ENCODE results near the gene TLK2. TPM values are rescaled to one million over a fixed set of nuclear protein-coding genes. Genes with fewer than 3 reads are reported as not detected.

Gene TLK2
- total RNA-seq, 1 donor from 2014 or later = 57.0 TPM

DNA sequence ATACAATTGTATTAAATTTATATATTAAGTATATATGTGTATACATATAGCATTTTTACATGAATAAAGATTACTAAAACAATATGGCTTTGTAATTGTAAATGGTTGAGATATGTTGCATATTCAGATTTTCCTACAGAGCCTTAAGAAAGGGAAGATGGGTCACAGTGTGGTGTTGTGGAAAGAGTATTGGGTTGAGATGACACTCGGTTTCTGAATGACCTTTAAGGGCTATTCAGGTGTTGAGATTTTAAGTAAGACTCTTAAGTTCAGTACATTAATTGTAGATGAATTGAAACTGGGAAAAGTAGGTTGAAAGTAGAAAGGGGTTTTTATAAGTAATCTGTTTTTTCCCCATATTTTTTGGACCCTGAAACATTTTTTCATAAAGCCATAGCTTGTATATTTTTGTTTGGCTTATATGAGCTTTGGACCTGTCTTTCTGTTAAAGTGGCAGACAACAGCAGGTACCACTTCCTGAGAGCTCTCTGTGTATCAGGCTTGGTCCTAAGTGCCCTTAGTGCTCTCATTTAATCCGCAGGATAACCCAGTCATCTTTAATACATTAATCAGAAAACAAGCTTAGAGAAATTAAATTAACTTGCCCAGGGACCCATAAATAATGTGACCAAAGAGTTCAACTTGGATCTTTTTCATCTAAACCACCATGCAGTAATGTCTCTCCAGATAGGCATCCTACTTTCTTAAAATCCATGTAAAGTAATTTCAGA, 100.3 kb downstream of the TLK2 start:
- Mint-ChIP-seq H3K4me3 (no peak overlapping the region), H3K4me1 (peaks cover 9% of the 10 kb centered on the region), H3K36me3 (ENCODE audit: low read depth) (peaks cover 84% of the 10 kb centered on the region), H3K27ac (no peak overlapping the region), H3K27me3 (no peaks in the 10 kb centered on the region), H3K9me3 (no peaks in the 10 kb centered on the region)
- ATAC-seq (ENCODE audit: low read depth) = no peak
- CTCF ChIA-PET = interaction anchor here (0.6 kb wide), 1 partner anchor 55 kb away, joined by 3 read pairs; no protein-coding TSS in a partner anchor
- POLR2A ChIA-PET = no interaction called here
- intact Hi-C loops (cut with micrococcal nuclease) = no loop called here
- TF ChIP-seq, protein P1, sequence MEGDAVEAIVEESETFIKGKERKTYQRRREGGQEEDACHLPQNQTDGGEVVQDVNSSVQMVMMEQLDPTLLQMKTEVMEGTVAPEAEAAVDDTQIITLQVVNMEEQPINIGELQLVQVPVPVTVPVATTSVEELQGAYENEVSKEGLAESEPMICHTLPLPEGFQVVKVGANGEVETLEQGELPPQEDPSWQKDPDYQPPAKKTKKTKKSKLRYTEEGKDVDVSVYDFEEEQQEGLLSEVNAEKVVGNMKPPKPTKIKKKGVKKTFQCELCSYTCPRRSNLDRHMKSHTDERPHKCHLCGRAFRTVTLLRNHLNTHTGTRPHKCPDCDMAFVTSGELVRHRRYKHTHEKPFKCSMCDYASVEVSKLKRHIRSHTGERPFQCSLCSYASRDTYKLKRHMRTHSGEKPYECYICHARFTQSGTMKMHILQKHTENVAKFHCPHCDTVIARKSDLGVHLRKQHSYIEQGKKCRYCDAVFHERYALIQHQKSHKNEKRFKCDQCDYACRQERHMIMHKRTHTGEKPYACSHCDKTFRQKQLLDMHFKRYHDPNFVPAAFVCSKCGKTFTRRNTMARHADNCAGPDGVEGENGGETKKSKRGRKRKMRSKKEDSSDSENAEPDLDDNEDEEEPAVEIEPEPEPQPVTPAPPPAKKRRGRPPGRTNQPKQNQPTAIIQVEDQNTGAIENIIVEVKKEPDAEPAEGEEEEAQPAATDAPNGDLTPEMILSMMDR (IDR thresholded peaks at IDR 0.05) = no peak
- no peak for DNase-seq

GRCh38 chr17:62580947-62581346, 102.3 kb downstream of the TLK2 start:
- ChIA-PET CTCF (no interaction called here), POLR2A (no interaction called here)
- H3K27me3 Mint-ChIP-seq = no peaks in the 10 kb centered on the region
- no peak overlapping the region for H3K27ac Mint-ChIP-seq
- TF ChIP-seq, protein P1 (IDR thresholded peaks at IDR 0.05) = no peak
- no peaks in the 10 kb centered on the region for H3K4me1 Mint-ChIP-seq
- ATAC-seq (ENCODE audit: low read depth) (no peak), DNase-seq (no peak)
- H3K4me3 Mint-ChIP-seq = no peak overlapping the region
- H3K36me3 Mint-ChIP-seq (ENCODE audit: low read depth) = peaks cover 76% of the 10 kb centered on the region
- no peaks in the 10 kb centered on the region for H3K9me3 Mint-ChIP-seq
- intact Hi-C loops (cut with micrococcal nuclease) = no loop called here

DNA sequence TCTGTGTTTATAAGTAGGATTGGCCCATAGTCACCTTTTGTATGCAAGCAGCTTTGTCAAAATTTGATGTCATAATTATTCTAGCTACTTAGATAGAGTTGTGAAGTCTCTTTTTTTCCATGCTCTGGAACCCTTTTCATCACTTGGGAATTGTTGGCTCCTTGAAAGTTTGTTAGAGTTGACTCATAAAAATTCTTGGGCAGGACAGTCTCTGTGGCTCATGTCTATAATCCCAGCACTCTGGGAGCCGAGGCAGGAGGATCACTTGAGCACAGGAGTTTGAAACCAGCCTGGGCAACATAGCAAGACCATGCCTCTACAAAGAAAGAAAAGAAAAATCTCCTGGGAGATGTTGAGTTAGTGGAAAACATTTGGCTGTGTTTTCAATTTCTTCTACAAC, 103.1 kb downstream of the TLK2 start:
- Mint-ChIP-seq H3K27me3 (no peaks in the 10 kb centered on the region), H3K4me3 (no peak overlapping the region), H3K36me3 (ENCODE audit: low read depth) (peaks cover 74% of the 10 kb centered on the region), H3K4me1 (no peaks in the 10 kb centered on the region), H3K9me3 (no peaks in the 10 kb centered on the region), H3K27ac (no peak overlapping the region)
- no peak for DNase-seq
- intact Hi-C loops (cut with micrococcal nuclease) = no loop called here
- TF ChIP-seq, protein P1 (IDR thresholded peaks at IDR 0.05) = no peak
- CTCF ChIA-PET = no interaction called here
- no peak for ATAC-seq (ENCODE audit: low read depth)
- POLR2A ChIA-PET = no interaction called here

DNA sequence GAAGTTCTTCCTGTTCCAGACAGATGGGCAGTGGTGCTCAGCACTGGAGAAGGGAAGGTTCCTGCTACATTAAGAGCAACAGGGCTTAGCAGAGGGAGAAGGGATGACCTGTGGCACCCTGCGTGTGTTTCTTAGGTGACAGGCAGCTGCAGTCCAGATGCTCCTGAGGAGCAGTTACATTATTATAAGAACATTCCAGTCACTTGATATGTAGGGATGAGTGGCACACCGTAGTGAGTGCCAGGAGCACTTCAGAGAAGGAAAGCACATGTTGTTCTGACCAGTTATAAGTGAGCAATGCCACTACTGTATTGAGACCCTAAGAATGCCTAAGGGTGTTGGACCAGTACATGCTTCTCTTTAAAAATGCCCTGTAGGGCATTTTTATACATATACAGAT, 108.9 kb downstream of the TLK2 start:
- ChIA-PET POLR2A (no interaction called here), CTCF (no interaction called here)
- no peak overlapping the region for H3K27ac Mint-ChIP-seq
- ATAC-seq (ENCODE audit: low read depth) (no peak), DNase-seq (no peak)
- no peaks in the 10 kb centered on the region for H3K4me1 Mint-ChIP-seq
- intact Hi-C loops (cut with micrococcal nuclease) = no loop called here
- H3K9me3 Mint-ChIP-seq = no peaks in the 10 kb centered on the region
- H3K27me3 Mint-ChIP-seq = no peaks in the 10 kb centered on the region
- peaks cover 69% of the 10 kb centered on the region for H3K36me3 Mint-ChIP-seq (ENCODE audit: low read depth)
- TF ChIP-seq, protein P1 (IDR thresholded peaks at IDR 0.05) = no peak
- H3K4me3 Mint-ChIP-seq = no peak overlapping the region

DNA sequence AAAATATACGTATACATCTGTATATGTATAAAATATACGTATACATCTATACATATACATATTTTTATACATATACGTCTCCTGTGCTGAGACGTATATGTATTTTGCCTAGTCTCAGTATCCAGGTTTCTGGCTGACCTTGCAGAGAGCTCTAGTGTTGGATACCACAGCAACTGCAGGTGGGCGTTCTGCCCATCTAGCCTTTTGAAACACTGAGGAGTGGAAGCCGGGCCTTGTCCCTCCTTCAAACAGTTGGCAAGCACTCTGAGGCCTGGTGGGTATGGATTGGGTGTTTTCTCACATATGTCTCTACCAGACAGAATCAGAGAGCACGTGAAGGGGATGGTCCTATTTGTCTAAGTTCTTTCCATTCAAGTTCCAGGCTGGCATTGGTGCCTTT, 109.5 kb downstream of the TLK2 start:
- Mint-ChIP-seq H3K36me3 (ENCODE audit: low read depth) (peaks cover 70% of the 10 kb centered on the region), H3K27me3 (no peaks in the 10 kb centered on the region), H3K4me1 (no peaks in the 10 kb centered on the region), H3K4me3 (no peak overlapping the region), H3K27ac (peak overlapping the region; percentile 35), H3K9me3 (no peaks in the 10 kb centered on the region)
- ChIA-PET POLR2A (interaction anchor here (0.6 kb wide), 1 partner anchor 173 kb away, joined by 4 read pairs; no protein-coding TSS in a partner anchor), CTCF (no interaction called here)
- ATAC-seq (ENCODE audit: low read depth) = no peak
- intact Hi-C loops (cut with micrococcal nuclease) = no loop called here
- TF ChIP-seq, protein P1 (IDR thresholded peaks at IDR 0.05) = no peak
- no peak for DNase-seq

Data from activated B cell treated with CpG ODN at 0.5 μM for 24 hours (primary cell).